Measurements from ENCODE around the gene MYO1D.

Gene MYO1D

DNA sequence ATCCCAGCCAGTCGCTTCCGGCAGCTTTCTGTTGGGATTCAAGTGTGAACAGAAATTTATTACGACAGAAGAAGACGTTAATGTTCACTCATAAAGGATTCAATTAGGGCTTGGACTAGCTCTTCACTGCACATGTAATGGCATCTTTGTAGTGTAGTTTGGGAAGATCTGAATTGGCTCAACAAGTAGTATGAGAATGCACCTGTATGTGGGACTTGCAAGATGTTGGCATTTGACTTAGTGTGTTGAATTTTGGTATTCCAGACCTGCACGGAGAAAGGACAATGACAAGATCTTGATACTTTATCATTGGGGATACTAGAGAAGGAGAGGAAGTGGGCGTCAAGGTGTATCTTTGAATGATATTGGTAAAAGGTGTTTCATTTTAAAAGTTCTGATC is 431.4 kb downstream of the MYO1D start:
- ATAC-seq, result no peak
- TF ChIP-seq, protein P1, sequence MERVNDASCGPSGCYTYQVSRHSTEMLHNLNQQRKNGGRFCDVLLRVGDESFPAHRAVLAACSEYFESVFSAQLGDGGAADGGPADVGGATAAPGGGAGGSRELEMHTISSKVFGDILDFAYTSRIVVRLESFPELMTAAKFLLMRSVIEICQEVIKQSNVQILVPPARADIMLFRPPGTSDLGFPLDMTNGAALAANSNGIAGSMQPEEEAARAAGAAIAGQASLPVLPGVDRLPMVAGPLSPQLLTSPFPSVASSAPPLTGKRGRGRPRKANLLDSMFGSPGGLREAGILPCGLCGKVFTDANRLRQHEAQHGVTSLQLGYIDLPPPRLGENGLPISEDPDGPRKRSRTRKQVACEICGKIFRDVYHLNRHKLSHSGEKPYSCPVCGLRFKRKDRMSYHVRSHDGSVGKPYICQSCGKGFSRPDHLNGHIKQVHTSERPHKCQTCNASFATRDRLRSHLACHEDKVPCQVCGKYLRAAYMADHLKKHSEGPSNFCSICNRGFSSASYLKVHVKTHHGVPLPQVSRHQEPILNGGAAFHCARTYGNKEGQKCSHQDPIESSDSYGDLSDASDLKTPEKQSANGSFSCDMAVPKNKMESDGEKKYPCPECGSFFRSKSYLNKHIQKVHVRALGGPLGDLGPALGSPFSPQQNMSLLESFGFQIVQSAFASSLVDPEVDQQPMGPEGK (CRISPR knock-in tag; IDR thresholded peaks at IDR 0.05; ENCODE audit: borderline replicate concordance), result no peak
- TF ChIP-seq ZNF8 (CRISPR knock-in tag; IDR thresholded peaks at IDR 0.05), result no peak
- TF ChIP-seq SNAI2 (CRISPR knock-in tag; IDR thresholded peaks at IDR 0.05), result no peak
- no peak for TF ChIP-seq ZFP3 (CRISPR knock-in tag; IDR thresholded peaks at IDR 0.05)
- TF ChIP-seq RARB (CRISPR knock-in tag; IDR thresholded peaks at IDR 0.05), result no peak
- TF ChIP-seq, protein P2, sequence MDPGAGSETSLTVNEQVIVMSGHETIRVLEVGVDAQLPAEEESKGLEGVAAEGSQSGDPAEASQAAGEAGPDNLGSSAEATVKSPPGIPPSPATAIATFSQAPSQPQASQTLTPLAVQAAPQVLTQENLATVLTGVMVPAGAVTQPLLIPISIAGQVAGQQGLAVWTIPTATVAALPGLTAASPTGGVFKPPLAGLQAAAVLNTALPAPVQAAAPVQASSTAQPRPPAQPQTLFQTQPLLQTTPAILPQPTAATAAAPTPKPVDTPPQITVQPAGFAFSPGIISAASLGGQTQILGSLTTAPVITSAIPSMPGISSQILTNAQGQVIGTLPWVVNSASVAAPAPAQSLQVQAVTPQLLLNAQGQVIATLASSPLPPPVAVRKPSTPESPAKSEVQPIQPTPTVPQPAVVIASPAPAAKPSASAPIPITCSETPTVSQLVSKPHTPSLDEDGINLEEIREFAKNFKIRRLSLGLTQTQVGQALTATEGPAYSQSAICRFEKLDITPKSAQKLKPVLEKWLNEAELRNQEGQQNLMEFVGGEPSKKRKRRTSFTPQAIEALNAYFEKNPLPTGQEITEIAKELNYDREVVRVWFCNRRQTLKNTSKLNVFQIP (CRISPR knock-in tag; IDR thresholded peaks at IDR 0.05; ENCODE audit: borderline replicate concordance, low read depth), result no peak
- TF ChIP-seq PPARA (CRISPR knock-in tag; IDR thresholded peaks at IDR 0.05; ENCODE audit: borderline replicate concordance), result no peak
- no peak for TF ChIP-seq GLIS3 (CRISPR knock-in tag; IDR thresholded peaks at IDR 0.05)

DNA sequence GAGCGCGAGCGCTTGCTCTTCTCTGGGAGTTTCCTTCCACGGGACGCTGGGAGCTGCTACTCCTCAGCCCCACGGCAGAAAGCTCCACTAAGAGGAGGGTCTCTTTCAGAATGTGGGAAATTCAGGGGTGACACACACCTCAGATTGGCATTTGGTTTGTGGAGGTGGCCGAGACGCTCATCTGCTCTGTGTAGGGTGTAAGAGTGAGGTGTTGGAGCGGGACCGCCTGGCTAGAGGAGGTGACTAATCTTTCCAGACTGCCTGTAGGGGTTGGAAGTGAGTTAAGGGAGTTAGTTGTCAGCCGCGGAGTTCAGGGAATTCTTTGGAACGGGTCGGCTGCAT is 431.9 kb downstream of the MYO1D start:
- ATAC-seq, result peak; percentile 71
- TF ChIP-seq, protein P3, sequence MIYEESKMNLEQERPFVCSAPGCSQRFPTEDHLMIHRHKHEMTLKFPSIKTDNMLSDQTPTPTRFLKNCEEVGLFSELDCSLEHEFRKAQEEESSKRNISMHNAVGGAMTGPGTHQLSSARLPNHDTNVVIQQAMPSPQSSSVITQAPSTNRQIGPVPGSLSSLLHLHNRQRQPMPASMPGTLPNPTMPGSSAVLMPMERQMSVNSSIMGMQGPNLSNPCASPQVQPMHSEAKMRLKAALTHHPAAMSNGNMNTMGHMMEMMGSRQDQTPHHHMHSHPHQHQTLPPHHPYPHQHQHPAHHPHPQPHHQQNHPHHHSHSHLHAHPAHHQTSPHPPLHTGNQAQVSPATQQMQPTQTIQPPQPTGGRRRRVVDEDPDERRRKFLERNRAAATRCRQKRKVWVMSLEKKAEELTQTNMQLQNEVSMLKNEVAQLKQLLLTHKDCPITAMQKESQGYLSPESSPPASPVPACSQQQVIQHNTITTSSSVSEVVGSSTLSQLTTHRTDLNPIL (CRISPR knock-in tag; IDR thresholded peaks at IDR 0.05; ENCODE audit: low read depth), result no peak
- TF ChIP-seq SNAI2 (CRISPR knock-in tag; IDR thresholded peaks at IDR 0.05) (no peak), ZC3H10 (CRISPR knock-in tag; IDR thresholded peaks at IDR 0.05) (no peak), ZFP3 (CRISPR knock-in tag; IDR thresholded peaks at IDR 0.05) (no peak), TOX (CRISPR knock-in tag; IDR thresholded peaks at IDR 0.05; ENCODE audit: borderline replicate concordance) (no peak), ESRRG (CRISPR knock-in tag; IDR thresholded peaks at IDR 0.05) (no peak), ARNTL (CRISPR knock-in tag; IDR thresholded peaks at IDR 0.05; ENCODE audit: borderline replicate concordance, low read depth) (no peak), ZFP30 (CRISPR knock-in tag; IDR thresholded peaks at IDR 0.05) (no peak), ZNF565 (CRISPR knock-in tag; conservative IDR thresholded peaks at IDR 0.05; ENCODE audit: low read depth) (no peak), GLIS3 (CRISPR knock-in tag; IDR thresholded peaks at IDR 0.05) (no peak), BACH2 (CRISPR knock-in tag; IDR thresholded peaks at IDR 0.05; ENCODE audit: borderline replicate concordance) (no peak), TCF4 (CRISPR knock-in tag; IDR thresholded peaks at IDR 0.05; ENCODE audit: borderline replicate concordance) (no peak)
- TF ChIP-seq, protein P1 (CRISPR knock-in tag; IDR thresholded peaks at IDR 0.05; ENCODE audit: borderline replicate concordance), result no peak
- TF ChIP-seq, protein P4, sequence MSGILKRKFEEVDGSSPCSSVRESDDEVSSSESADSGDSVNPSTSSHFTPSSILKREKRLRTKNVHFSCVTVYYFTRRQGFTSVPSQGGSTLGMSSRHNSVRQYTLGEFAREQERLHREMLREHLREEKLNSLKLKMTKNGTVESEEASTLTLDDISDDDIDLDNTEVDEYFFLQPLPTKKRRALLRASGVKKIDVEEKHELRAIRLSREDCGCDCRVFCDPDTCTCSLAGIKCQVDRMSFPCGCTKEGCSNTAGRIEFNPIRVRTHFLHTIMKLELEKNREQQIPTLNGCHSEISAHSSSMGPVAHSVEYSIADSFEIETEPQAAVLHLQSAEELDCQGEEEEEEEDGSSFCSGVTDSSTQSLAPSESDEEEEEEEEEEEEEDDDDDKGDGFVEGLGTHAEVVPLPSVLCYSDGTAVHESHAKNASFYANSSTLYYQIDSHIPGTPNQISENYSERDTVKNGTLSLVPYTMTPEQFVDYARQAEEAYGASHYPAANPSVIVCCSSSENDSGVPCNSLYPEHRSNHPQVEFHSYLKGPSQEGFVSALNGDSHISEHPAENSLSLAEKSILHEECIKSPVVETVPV (CRISPR knock-in tag; IDR thresholded peaks at IDR 0.05), result no peak
- TF ChIP-seq, protein P5, sequence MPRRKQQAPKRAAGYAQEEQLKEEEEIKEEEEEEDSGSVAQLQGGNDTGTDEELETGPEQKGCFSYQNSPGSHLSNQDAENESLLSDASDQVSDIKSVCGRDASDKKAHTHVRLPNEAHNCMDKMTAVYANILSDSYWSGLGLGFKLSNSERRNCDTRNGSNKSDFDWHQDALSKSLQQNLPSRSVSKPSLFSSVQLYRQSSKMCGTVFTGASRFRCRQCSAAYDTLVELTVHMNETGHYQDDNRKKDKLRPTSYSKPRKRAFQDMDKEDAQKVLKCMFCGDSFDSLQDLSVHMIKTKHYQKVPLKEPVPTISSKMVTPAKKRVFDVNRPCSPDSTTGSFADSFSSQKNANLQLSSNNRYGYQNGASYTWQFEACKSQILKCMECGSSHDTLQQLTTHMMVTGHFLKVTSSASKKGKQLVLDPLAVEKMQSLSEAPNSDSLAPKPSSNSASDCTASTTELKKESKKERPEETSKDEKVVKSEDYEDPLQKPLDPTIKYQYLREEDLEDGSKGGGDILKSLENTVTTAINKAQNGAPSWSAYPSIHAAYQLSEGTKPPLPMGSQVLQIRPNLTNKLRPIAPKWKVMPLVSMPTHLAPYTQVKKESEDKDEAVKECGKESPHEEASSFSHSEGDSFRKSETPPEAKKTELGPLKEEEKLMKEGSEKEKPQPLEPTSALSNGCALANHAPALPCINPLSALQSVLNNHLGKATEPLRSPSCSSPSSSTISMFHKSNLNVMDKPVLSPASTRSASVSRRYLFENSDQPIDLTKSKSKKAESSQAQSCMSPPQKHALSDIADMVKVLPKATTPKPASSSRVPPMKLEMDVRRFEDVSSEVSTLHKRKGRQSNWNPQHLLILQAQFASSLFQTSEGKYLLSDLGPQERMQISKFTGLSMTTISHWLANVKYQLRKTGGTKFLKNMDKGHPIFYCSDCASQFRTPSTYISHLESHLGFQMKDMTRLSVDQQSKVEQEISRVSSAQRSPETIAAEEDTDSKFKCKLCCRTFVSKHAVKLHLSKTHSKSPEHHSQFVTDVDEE (CRISPR knock-in tag; IDR thresholded peaks at IDR 0.05), result no peak
